GM12873 (cell line): ENCODE results near the gene SGK2.
A peak's percentile ranks its signal among the peaks of the same experiment; 100 is the strongest.

Source experiments
- TF ChIP-seq, protein P1 (sequence below): IDR thresholded peaks from 2 replicates; pipeline ENCODE4 v1.5.1; 2012; ENCODE audit warnings: low read depth, mild to moderate bottlenecking, moderate library complexity, low read length, control low read depth; ENCODE audit not compliant: insufficient read depth; ENCODE audit errors: missing control alignments

Gene SGK2

DNA sequence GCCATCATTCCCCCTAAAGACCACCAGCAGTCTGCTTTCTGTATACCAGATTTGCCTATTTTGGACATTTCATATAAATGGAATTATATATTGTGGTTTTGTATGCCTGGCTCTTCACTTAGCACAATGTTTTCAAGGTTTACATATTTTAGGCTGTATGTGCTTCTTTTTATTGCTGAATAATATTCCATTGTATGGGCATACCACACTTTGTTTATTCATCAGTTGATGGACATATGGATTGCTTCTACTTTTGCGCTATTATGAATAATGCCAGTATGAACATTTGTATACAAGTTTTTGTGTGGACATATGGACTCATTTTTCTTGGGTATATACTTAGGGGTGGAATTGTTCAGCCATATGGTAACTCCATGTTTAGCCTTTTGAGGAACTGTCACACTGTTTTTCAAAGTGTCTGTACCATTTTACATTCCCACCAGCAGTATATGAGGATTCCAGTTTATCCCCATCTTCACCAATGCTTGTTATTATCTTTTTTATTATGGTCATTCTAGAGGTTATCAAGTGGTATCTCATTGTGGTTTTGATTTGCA, 38.7 kb upstream of the SGK2 start:
- TF ChIP-seq, protein P1, sequence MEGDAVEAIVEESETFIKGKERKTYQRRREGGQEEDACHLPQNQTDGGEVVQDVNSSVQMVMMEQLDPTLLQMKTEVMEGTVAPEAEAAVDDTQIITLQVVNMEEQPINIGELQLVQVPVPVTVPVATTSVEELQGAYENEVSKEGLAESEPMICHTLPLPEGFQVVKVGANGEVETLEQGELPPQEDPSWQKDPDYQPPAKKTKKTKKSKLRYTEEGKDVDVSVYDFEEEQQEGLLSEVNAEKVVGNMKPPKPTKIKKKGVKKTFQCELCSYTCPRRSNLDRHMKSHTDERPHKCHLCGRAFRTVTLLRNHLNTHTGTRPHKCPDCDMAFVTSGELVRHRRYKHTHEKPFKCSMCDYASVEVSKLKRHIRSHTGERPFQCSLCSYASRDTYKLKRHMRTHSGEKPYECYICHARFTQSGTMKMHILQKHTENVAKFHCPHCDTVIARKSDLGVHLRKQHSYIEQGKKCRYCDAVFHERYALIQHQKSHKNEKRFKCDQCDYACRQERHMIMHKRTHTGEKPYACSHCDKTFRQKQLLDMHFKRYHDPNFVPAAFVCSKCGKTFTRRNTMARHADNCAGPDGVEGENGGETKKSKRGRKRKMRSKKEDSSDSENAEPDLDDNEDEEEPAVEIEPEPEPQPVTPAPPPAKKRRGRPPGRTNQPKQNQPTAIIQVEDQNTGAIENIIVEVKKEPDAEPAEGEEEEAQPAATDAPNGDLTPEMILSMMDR, result no peak

DNA sequence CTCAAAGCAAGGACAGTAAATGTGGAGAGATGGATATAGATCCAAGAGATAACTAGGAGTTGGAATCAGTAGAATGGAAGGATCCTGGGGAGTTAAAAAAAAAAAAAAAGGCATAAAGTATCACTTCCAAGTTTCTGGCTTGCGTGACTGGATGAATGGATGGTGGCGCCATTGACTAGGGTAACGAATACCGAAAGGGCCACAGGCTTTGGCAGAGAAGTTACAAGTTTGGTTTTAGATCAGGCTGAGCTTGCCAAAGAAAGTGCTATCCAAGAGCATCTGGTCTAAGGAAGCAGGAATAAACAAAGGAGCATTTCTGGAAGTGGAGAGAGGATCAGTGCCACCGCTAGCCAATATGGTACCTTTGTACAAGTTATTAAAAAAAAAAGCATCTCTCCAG, 33.8 kb upstream of the SGK2 start:
- TF ChIP-seq, protein P1, result no peak

DNA sequence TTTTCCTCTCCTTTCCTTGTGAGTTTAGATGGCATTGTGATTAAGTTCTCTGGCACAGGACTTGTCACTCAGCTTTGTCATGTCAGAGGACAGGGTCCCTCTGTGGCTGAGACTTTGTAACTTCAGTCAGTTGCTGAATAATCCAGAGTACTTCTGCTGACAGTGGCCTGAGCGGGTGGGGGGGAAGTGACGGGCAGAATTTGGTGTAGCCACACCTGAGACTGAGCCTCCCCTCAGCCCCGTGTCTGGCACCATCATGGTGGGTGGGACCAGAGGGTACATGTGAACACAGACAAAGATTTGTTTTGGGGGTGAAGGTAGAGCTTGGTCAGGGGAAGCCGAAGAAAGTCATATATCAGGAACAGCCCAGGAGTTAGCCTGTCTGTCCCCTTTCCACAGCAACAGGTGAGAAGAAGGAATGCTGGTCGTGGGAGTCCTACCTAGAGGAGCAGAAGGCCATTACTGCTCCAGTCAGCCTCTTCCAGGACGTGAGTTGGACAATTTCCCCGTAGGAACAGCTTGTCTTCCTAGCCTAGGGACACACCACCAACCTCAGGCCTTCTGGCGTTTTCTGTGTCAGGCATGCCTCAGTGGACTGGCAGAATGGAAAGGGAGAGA, 30.5 kb upstream of the SGK2 start:
- TF ChIP-seq, protein P1, result no peak

DNA sequence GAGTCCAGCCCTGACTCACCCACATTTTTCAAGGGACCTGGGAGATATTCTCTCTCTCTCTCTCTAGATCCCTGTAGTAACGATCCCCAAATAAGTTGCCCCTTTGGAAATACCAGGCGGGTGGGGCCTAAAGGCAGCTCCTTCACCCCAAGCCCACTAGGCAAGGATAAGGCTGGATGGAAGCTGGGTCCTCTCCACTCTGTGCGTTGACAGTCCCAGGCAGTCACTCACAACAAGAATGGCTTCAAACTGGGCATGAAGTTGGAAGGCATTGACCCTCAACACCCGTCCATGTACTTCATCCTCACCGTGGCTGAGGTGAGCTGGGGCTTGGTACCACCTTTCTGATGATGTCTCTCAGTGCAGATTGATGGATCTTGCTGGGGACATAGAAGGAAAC, 29.8 kb upstream of the SGK2 start:
- TF ChIP-seq, protein P1, result no peak

DNA sequence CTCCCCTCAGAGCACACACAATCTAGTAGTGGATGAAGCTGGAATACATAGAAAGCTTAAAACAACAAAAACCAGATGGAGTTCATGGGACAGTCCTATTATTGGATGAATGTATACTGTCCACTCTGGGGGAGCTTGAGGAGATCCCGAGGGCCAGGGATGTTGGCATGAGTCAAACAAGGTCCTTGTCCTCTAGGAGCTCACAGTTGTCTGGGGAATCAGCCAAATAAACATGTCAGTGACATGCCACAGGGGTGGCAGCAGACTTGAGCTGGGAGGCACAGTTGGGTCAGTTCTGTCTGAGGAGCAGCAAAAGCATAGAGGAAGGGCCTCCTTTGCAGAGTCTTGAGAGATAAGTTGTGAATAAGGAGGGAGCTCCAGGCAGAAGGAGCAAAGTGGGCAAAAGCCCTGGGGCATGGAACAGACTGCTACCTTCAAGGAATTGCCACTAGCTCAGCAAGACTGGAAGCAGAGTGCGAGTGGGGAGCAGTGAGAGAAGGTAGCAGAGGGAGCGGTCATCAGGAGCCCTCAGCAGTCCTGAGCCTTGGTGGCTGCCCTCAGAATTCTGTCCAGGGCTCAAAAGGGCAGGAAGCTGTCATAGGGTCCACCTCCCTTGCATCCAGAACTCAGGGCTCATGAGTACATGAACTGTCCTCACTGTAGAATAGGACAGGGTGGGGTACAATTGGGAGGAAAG, 29.2 kb upstream of the SGK2 start:
- TF ChIP-seq, protein P1, result no peak

DNA sequence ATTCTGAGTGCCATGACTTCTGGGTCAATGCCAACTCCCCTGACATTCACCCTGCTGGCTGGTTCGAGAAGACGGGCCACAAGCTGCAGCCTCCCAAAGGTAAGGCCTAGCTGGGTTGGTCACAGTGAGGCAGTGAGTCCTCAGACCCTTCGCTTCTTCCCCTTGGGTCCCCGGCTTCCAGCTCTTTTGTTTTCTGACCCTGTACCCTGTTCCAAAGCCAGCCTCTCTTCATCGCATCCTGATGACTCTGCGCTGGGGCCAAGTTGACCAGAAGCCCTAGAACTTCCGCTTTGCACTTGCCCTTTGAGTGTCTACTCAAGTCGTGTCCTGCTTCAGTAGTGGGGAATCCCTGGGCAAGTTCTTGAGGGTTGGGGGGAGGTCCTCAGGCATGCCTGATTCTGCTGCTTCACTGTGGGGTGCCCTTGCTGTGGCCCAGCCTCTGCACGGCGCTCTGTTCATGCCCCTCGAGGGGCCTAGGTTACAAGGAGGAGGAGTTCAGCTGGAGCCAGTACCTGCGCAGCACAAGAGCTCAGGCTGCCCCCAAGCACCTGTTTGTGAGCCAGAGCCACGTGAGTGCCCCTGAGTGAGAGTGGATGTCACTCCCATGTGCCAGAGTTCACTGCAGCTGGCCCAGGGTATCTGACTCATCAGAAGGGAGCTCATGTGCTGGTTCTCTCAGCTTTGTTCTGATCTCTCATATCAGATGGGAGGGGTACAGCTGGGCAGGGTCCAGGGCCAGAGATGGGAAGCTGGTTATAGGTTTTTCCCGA, 28.3 kb upstream of the SGK2 start:
- TF ChIP-seq, protein P1, result peak; percentile 6

DNA sequence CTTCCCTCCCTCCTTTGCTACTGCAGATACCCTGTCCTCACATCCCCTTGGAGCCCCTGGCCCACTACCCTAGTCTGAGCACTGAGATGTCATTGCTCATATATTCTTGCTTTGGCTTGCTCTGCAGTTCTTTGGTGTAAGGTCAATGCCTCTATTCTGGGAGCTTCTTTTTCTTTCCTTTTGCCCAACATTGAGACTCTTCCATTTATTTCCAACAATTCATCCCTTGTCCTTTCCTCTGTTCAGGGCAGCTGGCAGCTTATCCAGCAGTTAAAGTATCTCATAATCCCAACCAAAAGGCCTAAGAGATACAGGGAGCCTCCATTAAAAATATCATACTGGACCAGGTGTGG, 27.8 kb upstream of the SGK2 start:
- TF ChIP-seq, protein P1, result no peak
